Body of pancreas (tissue), 4 donors: ENCODE results near the gene UGT3A1. TPM values are rescaled to one million over a fixed set of nuclear protein-coding genes. Genes with fewer than 3 reads are reported as not detected.
"Not testable (repeated sequence)": the region's sequence is repeated elsewhere in the genome, so short reads cannot be mapped to it uniquely, and the experiment has no call there.

Source experiments
- ATAC-seq: fragments of 150-250 bp; one replicate; pipeline ENCODE4 v1.9.1; 2016
- DNase-seq, 4 donors: peaks; one replicate each; pipeline ENCODE4 v3.0.0-alpha.2; 2019
- H3K27ac ChIP-seq, 4 donors: fragments of 200-600 bp; sonication (generic); 1 replicate in 3 of 4; 2 replicates in 1 of 4; pipeline versions ENCODE4 v1.5.1 to v1.6.1; 2016 to 2019; ENCODE audit warnings: mild to moderate bottlenecking in 1 of 4, mixed read lengths in 1 of 4, moderate library complexity in 1 of 4
- H3K27me3 ChIP-seq, 2 donors: fragments of 200-600 bp; sonication (generic); one replicate each; pipeline ENCODE4 v1.6.0; 2016; ENCODE audit warnings: mild to moderate bottlenecking in 1 of 2
- H3K36me3 ChIP-seq, 2 donors: fragments of 200-600 bp; sonication (generic); replicated peaks in 1 of 2; 2 replicates each; pipeline ENCODE4 v1.5.1; 2016; ENCODE audit warnings: low read depth in 2 of 2; ENCODE audit not compliant: insufficient read depth in 1 of 2
- H3K4me1 ChIP-seq: fragments of 200-600 bp; sonication (generic); one replicate; pipeline ENCODE4 v1.6.0; 2016
- H3K4me3 ChIP-seq, 2 donors: fragments of 200-600 bp; sonication (generic); 1 replicate in 1 of 2; 2 replicates in 1 of 2; pipeline ENCODE4 v1.5.1; 2016 to 2019
- H3K9me3 ChIP-seq, 3 donors: fragments of 200-600 bp; sonication (generic); 1 replicate in 2 of 3; 2 replicates in 1 of 3; pipeline ENCODE4 v1.5.1; 2016
- POLR2A ChIP-seq, 3 donors: fragments of 450-650 bp; IDR thresholded peaks; one replicate each; pipeline ENCODE4 v1.6.1; 2016; ENCODE audit warnings: antibody characterized with exemption in 3 of 3, mild to moderate bottlenecking in 2 of 3
- WGBS, 2 donors: methylation state at CpG; one replicate each; pipeline ENCODE4 v1.1.5; 2017; 5-methylcytosine and 5-hydroxymethylcytosine counted together
- intact Hi-C: fragments of 100-400 bp; cut with DNase I; formaldehyde crosslinking; loops from one replicate; pipeline ENCODE4 v1.15.1; 2023
- total RNA-seq, 2 donors: library from RNA; depleted of rRNA; stranded (reverse); fragments of >200 nt; gene quantifications; one replicate each; pipeline ENCODE4 v1.1.0, GENCODE V29; 2016
- TF ChIP-seq, protein P1 (sequence below), 7 experiments: fragments of 450-650 bp in 4 of 7; fragments of 200-600 bp in 3 of 7; sonication (generic) in 3 of 7; IDR thresholded peaks; one replicate each; pipeline ENCODE4 v1.5.1; 2016 to 2019; ENCODE audit warnings: antibody characterized with exemption in 7 of 7

The UGT3A1 gene, protein sequence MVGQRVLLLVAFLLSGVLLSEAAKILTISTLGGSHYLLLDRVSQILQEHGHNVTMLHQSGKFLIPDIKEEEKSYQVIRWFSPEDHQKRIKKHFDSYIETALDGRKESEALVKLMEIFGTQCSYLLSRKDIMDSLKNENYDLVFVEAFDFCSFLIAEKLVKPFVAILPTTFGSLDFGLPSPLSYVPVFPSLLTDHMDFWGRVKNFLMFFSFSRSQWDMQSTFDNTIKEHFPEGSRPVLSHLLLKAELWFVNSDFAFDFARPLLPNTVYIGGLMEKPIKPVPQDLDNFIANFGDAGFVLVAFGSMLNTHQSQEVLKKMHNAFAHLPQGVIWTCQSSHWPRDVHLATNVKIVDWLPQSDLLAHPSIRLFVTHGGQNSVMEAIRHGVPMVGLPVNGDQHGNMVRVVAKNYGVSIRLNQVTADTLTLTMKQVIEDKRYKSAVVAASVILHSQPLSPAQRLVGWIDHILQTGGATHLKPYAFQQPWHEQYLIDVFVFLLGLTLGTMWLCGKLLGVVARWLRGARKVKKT
- total RNA-seq = not detected

DNA sequence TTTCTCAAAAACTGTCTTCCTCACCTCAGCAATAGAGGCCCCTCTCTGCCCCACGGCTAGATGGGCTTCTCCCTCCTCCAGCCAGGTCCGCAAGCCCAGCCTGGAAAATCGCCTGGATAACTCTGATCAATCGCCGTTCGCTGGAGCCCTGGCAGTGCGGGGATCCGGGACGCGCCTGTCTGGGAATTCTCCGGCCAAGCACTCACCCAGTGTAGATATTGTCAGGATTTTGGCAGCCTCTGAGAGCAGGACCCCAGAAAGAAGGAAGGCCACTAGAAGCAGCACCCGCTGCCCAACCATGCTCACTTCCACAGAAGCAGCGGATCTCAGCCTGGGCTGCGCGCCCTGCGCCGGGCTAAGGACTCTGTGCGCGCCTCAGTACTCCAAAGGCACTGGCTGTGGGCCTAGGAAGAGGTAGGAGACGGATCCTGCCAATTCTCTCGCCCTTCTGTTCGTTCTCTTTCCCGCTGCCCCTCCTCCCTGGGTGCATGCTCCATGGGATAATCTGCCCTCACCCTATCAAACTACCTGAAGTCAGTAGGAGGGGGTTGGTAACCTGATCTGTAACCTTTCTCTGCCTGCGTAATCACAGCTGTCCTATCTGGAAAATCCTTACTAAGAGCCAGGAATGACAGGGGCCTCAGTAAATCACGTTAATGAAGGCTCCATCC is at the start of gene UGT3A1:
Gene UGT3A1, minus strand, starts transcription at position 450 of the 671 bp plus-strand sequence. Its CDS starts 150 bp downstream, at position 300.
- TF ChIP-seq, protein P1, sequence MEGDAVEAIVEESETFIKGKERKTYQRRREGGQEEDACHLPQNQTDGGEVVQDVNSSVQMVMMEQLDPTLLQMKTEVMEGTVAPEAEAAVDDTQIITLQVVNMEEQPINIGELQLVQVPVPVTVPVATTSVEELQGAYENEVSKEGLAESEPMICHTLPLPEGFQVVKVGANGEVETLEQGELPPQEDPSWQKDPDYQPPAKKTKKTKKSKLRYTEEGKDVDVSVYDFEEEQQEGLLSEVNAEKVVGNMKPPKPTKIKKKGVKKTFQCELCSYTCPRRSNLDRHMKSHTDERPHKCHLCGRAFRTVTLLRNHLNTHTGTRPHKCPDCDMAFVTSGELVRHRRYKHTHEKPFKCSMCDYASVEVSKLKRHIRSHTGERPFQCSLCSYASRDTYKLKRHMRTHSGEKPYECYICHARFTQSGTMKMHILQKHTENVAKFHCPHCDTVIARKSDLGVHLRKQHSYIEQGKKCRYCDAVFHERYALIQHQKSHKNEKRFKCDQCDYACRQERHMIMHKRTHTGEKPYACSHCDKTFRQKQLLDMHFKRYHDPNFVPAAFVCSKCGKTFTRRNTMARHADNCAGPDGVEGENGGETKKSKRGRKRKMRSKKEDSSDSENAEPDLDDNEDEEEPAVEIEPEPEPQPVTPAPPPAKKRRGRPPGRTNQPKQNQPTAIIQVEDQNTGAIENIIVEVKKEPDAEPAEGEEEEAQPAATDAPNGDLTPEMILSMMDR (IDR thresholded peaks at IDR 0.05) = no peak
- no peak for TF ChIP-seq POLR2A (IDR thresholded peaks at IDR 0.05)
- no peak for ATAC-seq
- Histone ChIP-seq H3K4me1 (no peaks in the 10 kb centered on the region), H3K4me3 (no peak within 1 kb of the TSS), H3K27me3 (no peaks in the 10 kb centered on the region), H3K36me3 (no peaks in the 10 kb centered on the region), H3K9me3 (no peaks in the 10 kb centered on the region), H3K27ac (no peak within 1 kb of the TSS)
- intact Hi-C loops = no loop called here
- no peak for DNase-seq
- 8 to 12% methylated on average over 13 to 25 of the region's 25 CpGs for WGBS, 2 donors

GRCh38 chr5:36035696-36036095 is 44.5 kb upstream of the UGT3A1 start:
- Histone ChIP-seq H3K27ac (no peak overlapping the region), H3K27me3 (no peaks in the 10 kb centered on the region), H3K36me3 (no peaks in the 10 kb centered on the region), H3K4me1 (no peaks in the 10 kb centered on the region), H3K9me3 (no peaks in the 10 kb centered on the region), H3K4me3 (no peak overlapping the region)
- TF ChIP-seq POLR2A (IDR thresholded peaks at IDR 0.05) = no peak
- TF ChIP-seq, protein P1 (IDR thresholded peaks at IDR 0.05) = no peak
- WGBS, 2 donors = 85 to 91% methylated on average over 12 to 13 of the region's 13 CpGs
- intact Hi-C loops = no loop called here
- DNase-seq = no peak
- ATAC-seq = no peak

GRCh38 chr5:36034536-36035134 is 43.4 kb upstream of the UGT3A1 start:
- H3K27me3 ChIP-seq, H3K4me3 ChIP-seq, DNase-seq, H3K4me1 ChIP-seq, H3K27ac ChIP-seq, H3K36me3 ChIP-seq, H3K9me3 ChIP-seq, ATAC-seq, intact Hi-C loops: not testable (repeated sequence)
- 7 to 14% methylated on average over 3 of the region's 3 CpGs for WGBS, 2 donors

DNA sequence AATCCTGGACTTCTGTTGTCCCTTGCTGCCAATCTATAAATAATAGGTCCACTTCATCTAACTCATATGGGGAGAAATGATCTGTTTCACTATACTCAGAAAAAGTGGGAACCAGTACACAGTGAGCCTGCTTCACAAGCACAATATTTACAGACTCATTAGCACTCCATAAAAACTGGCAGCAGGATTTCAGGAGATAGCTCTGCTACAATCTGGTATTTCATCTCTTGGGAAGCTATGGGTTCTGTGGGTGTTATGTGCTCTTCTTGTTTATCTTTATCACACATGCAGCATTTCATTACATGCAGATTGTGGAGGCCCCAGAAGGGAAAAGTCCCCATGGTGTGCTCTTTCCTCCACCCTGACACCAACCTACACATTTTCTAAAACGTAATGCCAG is 42.3 kb upstream of the UGT3A1 start:
- TF ChIP-seq, protein P1 (IDR thresholded peaks at IDR 0.05) = no peak
- TF ChIP-seq POLR2A (IDR thresholded peaks at IDR 0.05) = no peak
- H3K4me3 ChIP-seq = no peak overlapping the region
- H3K4me1 ChIP-seq = no peaks in the 10 kb centered on the region
- 82 to 89% methylated on average over 1 of the region's 1 CpG for WGBS, 2 donors
- no peaks in the 10 kb centered on the region for H3K9me3 ChIP-seq
- intact Hi-C loops = no loop called here
- no peaks in the 10 kb centered on the region for H3K36me3 ChIP-seq
- H3K27ac ChIP-seq = no peak overlapping the region
- ATAC-seq = no peak
- DNase-seq = no peak
- no peaks in the 10 kb centered on the region for H3K27me3 ChIP-seq

DNA sequence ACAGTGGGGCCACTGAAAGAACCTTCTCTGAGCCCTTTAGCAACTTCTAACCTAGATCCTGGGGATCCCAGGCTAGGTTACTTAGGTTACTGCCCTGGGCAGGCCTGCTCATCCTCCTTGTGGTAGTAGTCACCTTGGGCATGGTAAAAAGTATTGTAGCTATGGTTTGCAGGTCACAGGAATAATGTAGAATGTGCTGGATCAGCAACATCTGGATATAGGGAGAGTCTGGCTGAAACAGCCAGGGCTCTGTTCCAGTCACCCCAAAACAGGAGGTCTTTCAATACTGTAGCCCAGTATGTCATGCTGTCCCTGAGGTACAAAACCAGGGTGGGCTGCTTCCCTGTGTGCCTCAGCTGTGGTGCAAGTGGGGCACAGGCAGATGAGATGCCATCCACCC is 41.9 kb upstream of the UGT3A1 start:
- intact Hi-C loops = no loop called here

More for the DNA sequence above, 41.9 kb upstream of the UGT3A1 start:
- DNase-seq (no peak), ATAC-seq (no peak)
- Histone ChIP-seq H3K27me3 (no peaks in the 10 kb centered on the region), H3K4me3 (no peak overlapping the region), H3K4me1 (no peaks in the 10 kb centered on the region), H3K36me3 (no peaks in the 10 kb centered on the region), H3K9me3 (no peaks in the 10 kb centered on the region), H3K27ac (no peak overlapping the region)
- no peak for TF ChIP-seq POLR2A (IDR thresholded peaks at IDR 0.05)
- TF ChIP-seq, protein P1 (IDR thresholded peaks at IDR 0.05) = no peak
